GM12801 (cell line): ENCODE measurements around the gene KRTAP4-16.

Experiments used
- CTCF ChIP-seq: IDR thresholded peaks from one replicate; pipeline ENCODE4 v1.5.1; 2011; ENCODE audit warnings: control low read depth; ENCODE audit not compliant: insufficient read length; ENCODE audit errors: extremely low read depth

KRTAP4-16 gene

GRCh38 chr17:41101586-41102259, at the start of gene KRTAP4-16:
TSS of gene KRTAP4-16 (minus strand) at chr17:41102209. CDS start at chr17:41102209, 0 bp downstream.
- no peak for TF ChIP-seq CTCF

GRCh38 chr17:41151525-41151924, 49.5 kb upstream of the KRTAP4-16 start:
- TF ChIP-seq CTCF = no peak

GRCh38 chr17:41150026-41150425, 48.0 kb upstream of the KRTAP4-16 start:
- TF ChIP-seq CTCF = no peak

GRCh38 chr17:41149652-41149985, 47.6 kb upstream of the KRTAP4-16 start, which contains the start of gene KRTAP4-5:
TSS of gene KRTAP4-5 (minus strand) at chr17:41149825. CDS start at chr17:41149767, 58 bp downstream.
- TF ChIP-seq CTCF = no peak

GRCh38 chr17:41147531-41148204, 45.7 kb upstream of the KRTAP4-16 start:
- no peak for TF ChIP-seq CTCF

- TF ChIP-seq CTCF = no peak
These were observed 43.3 kb upstream of the KRTAP4-16 start for GRCh38 chr17:41145261-41145660.

- no peak for TF ChIP-seq CTCF
These were observed 42.8 kb upstream of the KRTAP4-16 start for GRCh38 chr17:41144846-41145245.
